Measurements from ENCODE around the gene PHETA2.
"Not testable (repeated sequence)": the region's sequence is repeated elsewhere in the genome, so short reads cannot be mapped to it uniquely, and the experiment has no call there.

PHETA2 gene

GRCh38 chr22:42070517-42071422, 3.3 kb upstream of the PHETA2 start, which contains the start of gene NAGA:
TSS of gene NAGA (minus strand) at chr22:42070812. CDS start at chr22:42070297, 515 bp downstream.
- DNase-seq = peak; percentile 99

- not testable (repeated sequence) for DNase-seq
These were observed 2.5 kb upstream of the PHETA2 start for GRCh38 chr22:42071508-42071907.

- no peak for DNase-seq
These were observed 1.3 kb upstream of the PHETA2 start for GRCh38 chr22:42072606-42073330.

GRCh38 chr22:42073621-42074041, 417 bp upstream of the PHETA2 start:
- DNase-seq = no peak

- no peak for DNase-seq
These were observed 1.0 kb downstream of the PHETA2 start for GRCh38 chr22:42074846-42075676.

- no peak for DNase-seq
These were observed 2.9 kb downstream of the PHETA2 start for GRCh38 chr22:42076764-42077485.

GRCh38 chr22:42077486-42078125, 3.6 kb downstream of the PHETA2 start:
- no peak for DNase-seq

- no peak for DNase-seq
These were observed 4.6 kb downstream of the PHETA2 start for GRCh38 chr22:42078469-42079318.

GRCh38 chr22:42079319-42080251, 5.5 kb downstream of the PHETA2 start, which contains the start of gene SMDT1:
TSS of gene SMDT1 (plus strand) at chr22:42079700. CDS start at chr22:42079769, 69 bp downstream.
- DNase-seq = peak; percentile 97

GRCh38 chr22:42080287-42080686, 6.2 kb downstream of the PHETA2 start:
- DNase-seq = no peak

- no peak for DNase-seq
These were observed 9.1 kb downstream of the PHETA2 start for GRCh38 chr22:42083119-42083518.

- DNase-seq = no peak
These were observed 10.8 kb downstream of the PHETA2 start for GRCh38 chr22:42084874-42085273.

- DNase-seq = no peak
These were observed 12.0 kb downstream of the PHETA2 start for GRCh38 chr22:42086051-42086450.

- DNase-seq = peak; percentile 99
These were observed 16.8 kb downstream of the PHETA2 start, which contains the start of gene NDUFA6 for GRCh38 chr22:42090596-42091454. TSS of gene NDUFA6 (minus strand) at chr22:42090772. CDS start at chr22:42090744, 28 bp downstream.

- DNase-seq = no peak
These were observed 17.4 kb downstream of the PHETA2 start for GRCh38 chr22:42091455-42091782.

GRCh38 chr22:42101199-42101598, 27.2 kb downstream of the PHETA2 start:
- no peak for DNase-seq

- not testable (repeated sequence) for DNase-seq
These were observed 30.3 kb downstream of the PHETA2 start for GRCh38 chr22:42104332-42104860.

GRCh38 chr22:42108848-42109247, 34.8 kb downstream of the PHETA2 start:
- no peak for DNase-seq
